COLO668 (cell line): ENCODE results near the gene CCL22.
"Not testable (repeated sequence)": the region's sequence is repeated elsewhere in the genome, so short reads cannot be mapped to it uniquely, and the experiment has no call there.

Experiments
- DNase-seq: peaks from one replicate; lab custom pipeline; 2025; ENCODE audit not compliant: unreplicated experiment; lab: John Stamatoyannopoulos, UW

The CCL22 gene, protein sequence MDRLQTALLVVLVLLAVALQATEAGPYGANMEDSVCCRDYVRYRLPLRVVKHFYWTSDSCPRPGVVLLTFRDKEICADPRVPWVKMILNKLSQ

DNA sequence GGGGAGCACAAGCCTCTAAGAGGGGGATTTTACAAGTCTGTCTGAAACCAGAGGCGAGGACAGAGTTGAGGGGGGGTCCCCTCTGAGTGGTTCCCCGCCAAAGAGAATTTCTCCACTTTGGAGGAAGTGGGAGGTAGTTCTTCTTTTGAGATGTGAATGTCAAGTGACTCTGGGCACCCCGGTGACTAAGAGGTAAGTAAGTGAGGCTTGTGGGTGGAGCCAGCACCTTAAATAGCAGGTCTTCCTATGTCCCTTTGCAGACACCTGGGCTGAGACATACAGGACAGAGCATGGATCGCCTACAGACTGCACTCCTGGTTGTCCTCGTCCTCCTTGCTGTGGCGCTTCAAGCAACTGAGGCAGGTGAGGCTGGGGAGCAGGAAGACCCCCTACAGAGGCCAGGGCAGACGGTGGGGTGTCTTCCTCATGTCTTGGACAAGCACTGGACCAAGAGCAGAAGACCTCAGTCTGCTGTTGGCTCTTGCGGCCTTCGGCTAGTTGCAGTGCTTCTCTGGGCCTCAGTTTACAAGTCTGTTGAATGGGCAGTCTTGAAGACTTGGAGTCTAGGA is at the start of gene CCL22:
Gene CCL22, plus strand, starts transcription at position 257 of the 569 bp plus-strand sequence. Its CDS starts 34 bp downstream, at position 291.
- no peak for DNase-seq

DNA sequence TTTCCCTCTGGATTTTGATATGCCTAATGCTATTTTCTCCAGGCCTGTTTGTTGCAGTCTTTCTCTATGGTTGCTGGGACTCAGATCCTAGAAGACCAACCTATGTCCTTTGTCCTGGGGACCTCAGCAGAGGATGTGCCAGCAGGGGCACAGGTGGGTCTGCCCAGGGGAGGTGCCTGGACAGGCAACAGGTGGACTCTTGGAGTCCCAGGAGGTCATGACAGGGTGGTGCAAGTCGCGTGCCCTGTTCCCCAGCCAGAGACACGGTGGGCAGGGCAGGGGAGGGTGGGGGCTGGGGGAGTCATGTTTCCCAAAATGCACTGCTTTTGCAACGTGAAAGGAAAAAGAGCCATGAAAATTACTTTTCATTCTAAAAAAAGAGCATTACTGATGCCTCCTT is 47.8 kb upstream of the CCL22 start:
- DNase-seq = no peak

DNA sequence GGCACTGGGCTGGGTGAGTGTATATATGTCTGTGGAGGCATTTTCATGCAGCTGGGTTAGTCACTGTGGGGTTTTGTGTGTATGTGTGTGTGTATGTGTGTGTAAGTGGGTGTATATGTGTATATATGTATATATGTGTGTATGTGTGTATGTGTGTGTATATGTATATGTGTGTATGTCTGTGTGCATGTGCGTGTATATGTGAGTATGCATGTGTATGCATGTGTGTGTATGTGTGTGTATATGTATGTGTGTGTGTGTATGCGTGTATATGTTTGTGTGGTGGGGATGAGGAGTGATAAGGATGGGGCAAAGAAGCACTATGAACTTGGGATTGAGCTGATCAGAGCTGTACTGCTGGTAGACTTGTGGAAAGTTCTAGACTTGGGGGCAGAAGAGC is 45.1 kb upstream of the CCL22 start:
- no peak for DNase-seq

DNA sequence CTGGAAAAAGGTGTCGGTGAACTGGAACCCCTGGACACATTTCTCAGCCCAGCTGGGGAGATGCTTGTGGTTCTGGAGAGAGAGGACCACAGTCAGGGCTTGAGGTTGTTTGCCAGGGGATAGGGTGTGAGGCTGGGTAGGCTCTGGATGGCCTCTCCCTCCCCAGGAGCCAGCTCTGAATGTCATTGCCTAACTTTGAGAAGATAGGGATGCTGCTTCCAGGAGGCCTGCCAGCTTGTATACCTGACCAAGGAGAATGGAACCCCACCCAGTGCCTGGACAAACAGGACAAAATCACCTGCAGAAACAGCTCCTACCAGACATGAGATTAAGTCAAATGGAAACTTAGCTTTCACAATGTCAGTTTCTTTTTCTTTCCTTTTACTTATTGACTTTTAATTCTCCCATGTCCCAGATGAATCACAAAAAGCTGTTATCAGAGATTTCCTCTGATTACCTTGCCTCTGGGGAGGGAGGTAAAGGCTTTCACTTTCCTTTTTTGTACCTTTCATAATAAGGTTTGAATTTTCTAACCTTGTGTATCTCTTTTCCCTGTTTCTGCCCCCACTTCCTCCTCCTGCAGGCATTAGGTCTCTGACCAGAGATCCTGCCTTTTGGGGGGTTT is 44.3 kb upstream of the CCL22 start:
- DNase-seq = no peak

DNA sequence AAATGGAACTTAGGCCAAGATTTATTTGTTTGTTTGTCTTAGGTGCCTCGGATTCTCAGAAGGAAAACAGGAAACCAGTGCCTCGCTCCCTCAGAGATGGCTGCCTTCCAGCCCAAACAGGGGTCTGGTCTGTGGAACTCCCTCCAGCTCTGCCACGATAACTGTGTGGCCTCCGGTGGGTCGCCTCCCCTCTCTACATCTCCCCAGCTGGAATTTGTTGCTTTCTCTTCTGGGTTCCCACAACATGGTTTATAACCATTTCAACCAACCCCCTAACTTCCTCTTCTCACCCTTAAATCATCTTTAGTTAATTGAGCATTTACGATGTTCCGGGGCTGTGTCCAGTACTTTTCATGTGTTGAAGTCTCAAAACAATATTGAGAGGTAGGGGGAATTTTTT is 43.2 kb upstream of the CCL22 start:
- DNase-seq = no peak

DNA sequence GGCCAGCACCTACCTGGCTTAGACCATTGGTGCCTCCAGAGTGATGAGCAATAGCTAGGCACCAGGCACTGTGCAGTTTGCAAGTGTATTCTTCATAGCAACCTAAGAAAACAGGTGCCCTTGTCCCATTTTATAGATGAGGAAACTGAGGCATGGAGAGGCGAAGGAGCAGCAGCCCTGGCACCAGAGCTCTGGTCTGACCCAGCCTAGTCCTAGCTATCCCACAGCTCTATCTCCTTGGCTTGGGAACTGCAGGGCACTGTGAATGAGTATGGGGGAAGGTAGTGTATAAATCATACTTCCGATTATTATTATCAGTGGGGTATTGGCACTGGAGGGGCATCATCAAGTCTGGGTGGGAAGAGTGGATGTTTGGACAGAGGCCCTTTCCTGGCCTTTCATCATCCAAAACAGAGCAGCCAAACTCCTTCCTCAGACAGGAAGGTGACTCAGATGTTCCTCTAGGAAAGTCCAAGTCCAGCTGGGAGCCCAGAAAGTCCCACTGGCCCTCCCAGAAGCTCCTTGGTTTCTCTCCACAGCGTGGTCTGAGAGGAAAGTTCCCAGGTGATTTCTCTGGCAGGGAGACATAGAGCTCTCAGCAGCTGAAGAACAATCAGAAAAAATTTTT is 42.1 kb upstream of the CCL22 start:
- DNase-seq = no peak

DNA sequence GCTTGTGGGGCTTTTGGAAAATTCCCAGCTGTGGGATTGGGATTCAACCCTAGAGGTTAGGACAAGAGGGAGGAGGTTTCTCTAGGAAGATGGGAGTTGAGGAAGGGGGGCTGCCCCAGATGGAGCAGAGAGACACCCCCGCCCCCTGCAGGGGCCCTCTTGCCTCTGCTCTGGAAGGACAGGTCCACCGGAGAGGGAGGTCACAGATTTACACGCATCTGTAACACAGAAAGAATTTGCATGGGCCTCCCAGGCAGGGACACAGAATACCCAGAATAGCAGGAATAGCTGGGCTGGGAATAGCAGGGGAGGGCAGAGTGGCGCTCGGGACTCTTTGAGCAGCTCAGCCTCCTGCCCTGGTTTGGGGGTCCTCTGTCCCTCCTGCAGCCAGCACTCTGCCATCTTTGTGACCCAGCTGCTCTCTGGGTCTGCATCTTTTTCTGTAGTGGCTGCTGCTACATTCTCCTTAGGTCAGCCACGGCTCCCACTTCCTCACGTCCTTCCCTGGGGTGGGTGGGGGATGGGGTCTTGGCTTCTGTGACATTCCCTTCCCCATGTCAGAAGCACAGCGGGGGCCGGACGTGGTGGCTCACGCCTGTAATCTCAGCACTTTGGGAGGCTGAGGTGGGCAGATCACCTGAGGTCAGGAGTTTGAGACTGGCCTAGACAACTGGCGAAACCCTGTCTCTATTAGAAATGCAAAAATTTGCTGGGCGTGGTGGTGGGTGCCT is 40.2 kb upstream of the CCL22 start:
- no peak for DNase-seq

DNA sequence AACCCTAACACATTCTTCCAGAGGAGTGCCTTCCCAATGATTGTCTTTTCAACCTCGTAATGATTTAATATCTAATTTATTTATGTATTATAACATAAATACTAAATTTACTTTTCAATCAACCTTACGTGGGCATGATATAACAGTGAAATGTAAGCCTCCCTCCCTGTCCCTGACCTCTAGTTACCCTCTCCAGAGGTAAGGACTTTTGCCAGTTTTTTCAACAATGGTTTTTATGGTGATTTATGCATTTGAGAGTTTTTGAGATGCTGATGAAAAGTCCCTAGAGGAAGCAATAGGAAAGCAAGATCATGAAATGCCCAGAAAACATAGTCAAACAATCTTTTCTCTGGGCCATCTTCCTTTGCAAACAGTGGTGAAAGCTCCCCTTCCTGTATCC is 38.9 kb upstream of the CCL22 start:
- no peak for DNase-seq

DNA sequence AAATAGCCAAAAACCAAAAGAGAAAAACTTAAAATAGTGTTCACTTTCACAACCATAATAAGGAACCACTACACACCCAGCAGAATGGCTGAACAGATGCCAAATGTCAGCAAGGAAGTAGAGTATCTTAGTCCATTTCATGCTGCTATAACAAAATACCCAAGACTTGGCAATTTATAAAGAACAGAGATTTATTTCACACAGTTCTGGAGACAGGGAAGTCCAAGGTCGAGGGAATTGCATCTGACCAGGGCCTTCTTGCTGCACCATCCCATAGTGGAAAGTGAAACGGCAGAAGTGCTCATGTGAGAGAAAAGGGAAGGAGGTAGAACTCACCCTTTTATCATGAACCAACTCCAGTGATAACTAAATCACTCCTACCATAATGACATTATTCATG is 33.8 kb upstream of the CCL22 start:
- no peak for DNase-seq

DNA sequence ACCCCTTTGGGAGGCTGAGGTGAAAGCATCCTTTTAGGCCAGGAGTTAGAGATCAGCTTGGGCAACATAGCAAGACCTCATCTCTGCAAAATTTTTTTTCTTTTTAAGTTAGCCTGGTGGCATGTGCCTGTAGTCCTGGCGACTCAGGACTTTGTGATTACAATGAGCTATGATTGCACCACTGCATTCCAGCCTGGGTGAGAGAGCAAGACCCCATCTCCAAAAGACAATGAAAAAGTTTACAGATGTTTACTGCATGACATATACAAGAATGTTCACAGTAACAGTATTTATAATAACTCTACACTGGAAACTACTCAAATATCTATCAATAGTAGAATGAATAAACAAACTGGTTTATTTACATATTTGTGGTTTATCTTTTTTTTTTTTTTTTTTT is 33.1 kb upstream of the CCL22 start:
- DNase-seq = no peak

DNA sequence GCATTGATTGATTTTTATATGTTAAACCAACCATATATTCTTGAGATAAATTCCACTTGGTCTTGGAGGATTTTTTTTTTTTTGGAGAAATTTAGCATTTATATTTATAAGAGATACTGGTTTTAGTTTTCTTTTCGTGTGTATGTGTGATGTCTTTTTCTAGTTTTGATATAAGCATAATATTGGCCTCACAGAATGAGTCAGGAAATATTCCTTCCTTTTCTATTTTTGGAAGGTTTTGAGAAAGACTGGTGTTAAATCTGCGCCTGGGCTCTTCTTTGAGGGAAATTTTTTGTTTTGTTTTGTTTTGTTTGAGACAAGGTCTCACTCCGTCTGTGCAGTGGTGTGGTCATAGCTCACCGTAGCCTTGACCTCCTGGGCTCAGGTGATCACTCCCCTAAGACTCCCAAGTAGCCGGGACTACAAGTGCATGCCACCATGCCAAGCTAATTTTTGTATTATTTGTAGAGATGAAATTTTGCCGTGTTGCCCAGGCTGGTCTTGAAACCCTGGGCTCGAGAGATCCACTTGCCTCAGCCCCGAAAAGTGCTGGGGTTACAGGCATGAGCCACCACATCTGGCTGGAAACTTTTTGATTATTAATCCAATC is 28.8 kb upstream of the CCL22 start:
- no peak for DNase-seq

DNA sequence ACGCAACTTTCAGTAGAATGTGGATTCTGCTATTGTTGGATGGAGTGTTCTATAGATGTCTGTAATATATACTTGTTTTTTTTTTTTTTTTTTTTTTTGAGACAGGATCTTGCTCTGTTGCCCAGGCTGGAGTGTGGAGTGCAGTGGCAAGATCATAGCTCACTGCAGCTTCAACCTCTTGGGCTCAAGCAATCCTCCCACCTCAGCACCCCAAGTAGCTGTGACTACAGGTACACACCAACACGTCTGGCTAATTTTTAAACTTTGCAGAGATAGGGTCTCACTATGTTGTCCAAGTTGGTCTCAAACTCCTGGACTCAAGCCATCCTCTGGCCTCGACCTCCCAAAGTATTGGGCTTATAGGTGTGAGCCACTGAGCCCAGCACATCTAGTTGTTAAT is 27.2 kb upstream of the CCL22 start:
- no peak for DNase-seq

DNA sequence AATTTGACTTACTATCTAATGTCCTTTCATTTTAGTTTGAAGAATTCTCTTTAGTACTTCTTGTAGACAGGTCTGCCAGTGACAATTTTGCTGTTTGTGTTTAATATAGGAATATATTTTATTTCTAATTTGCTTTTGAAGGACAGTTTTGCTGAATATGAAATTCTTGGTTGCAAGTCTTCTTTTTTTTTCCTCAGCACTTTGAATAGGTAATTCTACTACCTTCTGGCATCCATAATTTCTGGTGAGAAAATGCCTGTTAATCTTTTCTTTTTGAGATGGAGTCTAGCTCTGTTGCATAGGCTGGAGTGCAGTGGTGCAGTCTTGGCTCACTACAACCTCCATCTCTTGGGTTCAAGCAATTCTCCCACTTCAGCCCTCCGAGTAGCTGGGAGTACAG is 25.2 kb upstream of the CCL22 start:
- no peak for DNase-seq

DNA sequence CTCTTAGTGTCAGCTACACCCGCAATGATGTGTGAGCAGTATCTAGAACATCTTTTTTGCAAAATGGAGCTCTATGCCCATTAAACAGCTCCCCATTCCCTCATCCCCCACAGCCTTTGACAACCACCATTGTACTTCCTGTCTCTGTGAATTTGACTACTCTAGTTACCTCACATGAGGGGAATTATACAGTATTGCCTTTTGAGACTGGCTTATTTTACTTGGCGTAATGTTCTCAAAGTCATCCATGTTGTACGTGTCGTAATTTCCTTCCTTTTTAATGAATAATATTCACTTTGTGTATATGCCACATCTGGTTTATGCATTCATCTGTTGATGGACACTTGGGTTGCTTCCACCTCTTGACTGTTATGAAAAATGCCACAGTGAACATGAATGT is 23.2 kb upstream of the CCL22 start:
- no peak for DNase-seq

DNA sequence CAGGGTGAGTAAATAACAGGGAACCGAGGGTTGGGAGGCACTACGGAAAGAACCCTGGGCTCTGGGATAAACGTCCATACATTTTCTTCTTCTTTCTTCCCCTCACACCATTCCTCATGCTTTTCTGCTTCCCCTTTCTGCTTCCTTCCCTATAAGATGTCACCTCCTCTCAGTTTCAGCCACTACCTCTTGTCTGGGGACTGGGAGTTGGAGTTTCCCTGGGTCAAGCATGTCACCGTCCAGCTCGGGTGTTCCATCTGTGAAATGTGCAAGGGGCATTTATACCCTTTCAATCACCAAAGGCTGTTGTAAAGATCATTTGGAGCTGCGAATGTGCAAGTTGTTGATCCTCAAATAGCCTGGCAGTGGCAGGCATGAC is 17.5 kb upstream of the CCL22 start:
- no peak for DNase-seq

DNA sequence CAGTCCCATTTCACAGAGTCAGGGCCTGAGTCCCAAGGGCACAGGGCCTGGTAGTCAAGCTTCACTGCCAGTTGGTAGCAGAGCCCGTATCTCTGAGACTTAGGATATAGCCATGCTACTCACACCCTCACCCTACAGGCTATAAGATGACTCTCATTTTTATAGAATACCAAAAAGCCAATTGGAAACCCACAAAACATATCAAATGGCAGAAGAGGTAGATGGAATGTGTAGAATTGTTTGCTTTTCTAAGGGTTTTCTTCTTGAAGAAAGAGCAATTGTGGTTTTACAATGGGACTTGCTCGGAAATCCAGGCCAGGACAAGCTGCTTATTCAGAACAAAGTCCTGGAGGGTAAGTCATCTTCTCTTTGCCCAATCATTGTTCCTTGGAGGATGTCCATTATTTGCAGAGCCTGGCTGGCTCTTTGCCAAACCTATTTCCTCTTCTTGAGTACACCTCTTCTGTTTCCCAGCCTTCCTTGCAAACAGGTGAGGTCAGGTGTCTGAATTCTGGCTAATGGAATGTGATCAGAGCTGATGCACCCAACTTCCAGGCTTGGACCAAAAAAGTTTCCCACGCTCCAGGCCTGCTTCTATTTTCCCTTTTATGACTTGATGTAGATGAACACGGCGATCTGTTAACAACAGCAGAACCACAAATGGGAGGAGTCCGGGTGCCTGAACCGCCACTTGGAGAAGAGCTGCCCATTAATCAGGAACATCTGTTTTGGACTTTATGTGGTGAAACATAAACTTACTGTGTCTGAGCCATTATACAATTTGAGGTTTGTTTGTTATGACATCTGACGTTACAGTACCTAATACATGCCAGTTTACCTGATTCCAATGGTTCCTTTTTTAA is 16.9 kb upstream of the CCL22 start:
- DNase-seq = peak; percentile 30

DNA sequence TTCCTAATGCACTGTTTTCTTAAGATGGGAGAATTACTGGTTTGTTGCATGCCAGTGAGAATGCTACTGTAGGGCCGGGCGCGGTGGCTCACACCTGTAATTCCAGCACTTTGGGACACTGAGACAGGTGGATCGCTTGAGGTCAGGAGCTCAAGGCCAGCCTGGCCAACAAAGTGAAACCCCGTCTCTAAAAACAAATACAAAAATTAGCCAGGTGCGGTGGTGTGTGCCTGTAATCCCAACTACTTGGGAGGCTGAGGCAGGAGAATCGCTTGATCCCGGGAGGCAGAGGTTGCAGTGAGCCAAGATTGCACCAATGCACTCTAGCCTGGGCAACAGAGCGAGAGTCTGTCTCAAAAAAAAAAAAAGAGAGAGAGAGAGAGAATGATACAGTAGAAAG is 16.0 kb upstream of the CCL22 start:
- DNase-seq = not testable (repeated sequence)

DNA sequence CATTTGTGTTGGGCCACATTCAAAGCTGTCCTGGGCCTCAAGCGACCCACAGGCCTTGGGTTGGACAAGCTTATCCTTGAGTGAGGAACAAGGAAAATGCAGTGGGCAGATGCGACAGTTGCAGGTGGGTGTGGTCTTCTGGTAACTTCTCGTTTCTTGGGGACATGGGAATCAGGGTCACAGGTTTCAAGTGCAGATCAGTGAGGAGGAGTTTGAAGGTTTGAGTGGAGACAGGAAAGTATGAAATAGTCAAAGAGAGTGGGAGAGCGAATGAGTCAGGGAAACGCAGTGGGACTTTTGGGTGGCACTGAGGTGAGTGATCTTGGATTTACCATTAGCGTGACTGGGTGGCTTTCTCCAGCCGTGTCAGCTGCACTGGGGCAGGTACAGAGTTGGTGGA is 15.4 kb upstream of the CCL22 start:
- DNase-seq = no peak

DNA sequence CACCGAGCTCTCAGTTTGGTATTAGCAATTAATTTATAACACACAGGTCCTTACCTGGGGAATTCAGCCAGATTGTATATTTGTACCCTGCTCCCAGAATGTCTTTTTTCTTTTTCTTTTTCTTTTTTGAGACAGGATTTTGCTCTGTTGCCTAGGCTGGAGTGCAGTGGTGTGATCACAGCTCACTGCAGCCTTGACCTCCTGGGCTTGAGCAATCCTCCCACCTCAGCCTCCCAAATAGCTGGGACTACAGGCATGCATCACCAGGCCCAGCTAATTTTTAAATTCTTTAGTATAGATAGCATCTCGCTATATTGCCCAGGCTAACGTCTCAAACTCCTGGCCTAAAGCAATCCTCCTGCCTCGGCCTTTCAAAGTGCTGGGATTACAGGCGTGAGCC is 14.5 kb upstream of the CCL22 start:
- DNase-seq = not testable (repeated sequence)

DNA sequence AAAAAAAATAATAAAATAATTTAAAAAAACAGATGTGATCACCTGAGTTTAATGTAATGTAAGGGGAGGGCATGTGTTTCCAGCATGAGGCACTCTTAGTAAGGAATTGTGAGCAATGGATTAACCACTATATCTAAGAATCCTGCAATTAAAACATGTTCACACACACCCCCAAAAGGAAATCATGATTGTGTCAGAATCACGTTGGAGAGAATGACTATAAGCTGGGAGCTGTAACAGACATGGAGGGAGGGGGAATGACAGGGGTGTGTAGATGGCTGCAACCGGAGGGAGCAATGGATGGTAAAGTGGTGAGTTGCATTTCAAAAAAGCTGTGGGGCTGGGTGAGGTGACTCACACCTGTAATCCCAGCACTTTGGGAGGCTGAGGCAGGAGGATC is 13.6 kb upstream of the CCL22 start:
- no peak for DNase-seq
